Naive thymus-derived CD8-positive, alpha-beta T cell (primary cell): ENCODE data around the gene BAZ1B. TPM values are rescaled to one million over a fixed set of nuclear protein-coding genes. Genes with fewer than 3 reads are reported as not detected.
A peak's percentile ranks its signal among the peaks of the same experiment; 100 is the strongest.
"Not testable (repeated sequence)": the region's sequence is repeated elsewhere in the genome, so short reads cannot be mapped to it uniquely, and the experiment has no call there.

ENCODE experiments used
- ATAC-seq, 2 donors: fragments of 150-1000 bp; cut with Tn5 transposase in 1 of 2; sonication (Bioruptor Pico), chemical (Tn5 transposase) in 1 of 2; 1 replicate in 1 of 2; 2 replicates in 1 of 2; pipeline ENCODE4 v1.10.0; 2021; ENCODE audit warnings: mild to moderate bottlenecking in 2 of 2, moderate library complexity in 2 of 2
- POLR2A ChIA-PET: fragments of 350-600 bp; sonication (Branson Sonifier 250); formaldehyde crosslinking; loops from one replicate; lab custom pipeline; 2021; ENCODE audit warnings: antibody characterized with exemption; lab: Charles Lee
- DNase-seq, 10 donors: peaks; one replicate each; pipeline versions ENCODE4 v3.0.0 to v3.0.0-alpha.2; 2020 to 2022
- H3K27ac Mint-ChIP-seq, 10 donors: one replicate each; pipeline ENCODE4 v1.8.0; 2020 to 2022; ENCODE audit warnings: mild to moderate bottlenecking in 10 of 10, mixed read lengths in 10 of 10, moderate library complexity in 4 of 10, inconsistent platforms in 1 of 10
- H3K27me3 Mint-ChIP-seq, 5 donors: one replicate each; pipeline ENCODE4 v1.8.0; 2021 to 2022; ENCODE audit warnings: mixed read lengths in 5 of 5
- H3K36me3 Mint-ChIP-seq, 3 donors: one replicate each; pipeline ENCODE4 v1.8.0; 2020 to 2022; ENCODE audit warnings: mixed read lengths in 3 of 3, mild to moderate bottlenecking in 2 of 3, inconsistent platforms in 1 of 3
- H3K4me1 Mint-ChIP-seq, 4 donors: one replicate each; pipeline ENCODE4 v1.8.0; 2021 to 2022; ENCODE audit warnings: mixed read lengths in 4 of 4
- H3K4me3 Mint-ChIP-seq, 10 donors: one replicate each; pipeline ENCODE4 v1.8.0; 2020 to 2022; ENCODE audit warnings: mild to moderate bottlenecking in 10 of 10, mixed read lengths in 10 of 10, moderate library complexity in 6 of 10, inconsistent platforms in 1 of 10
- H3K9me3 Mint-ChIP-seq, 9 donors: one replicate each; pipeline ENCODE4 v1.8.0; 2020 to 2022; ENCODE audit warnings: mixed read lengths in 9 of 9, mild to moderate bottlenecking in 3 of 9, inconsistent platforms in 1 of 9, moderate library complexity in 1 of 9
- polyA plus RNA-seq, 3 donors: library from polyadenylated mRNA; unstranded; fragments of 300-500 nt; fragmentation: Illumina TruSeq; gene quantifications; one replicate each; pipeline ENCODE4 v1.2.3, GENCODE V29; 2021
- total RNA-seq, 8 experiments: library from RNA in 2 of 8; stranded (reverse) in 2 of 8; gene quantifications; one replicate each; pipeline ENCODE4 v1.2.3 and lab custom pipeline; 2021 to 2026

BAZ1B gene
- total and polyA plus RNA-seq, 5 experiments from 2014 or later, result 12.1 to 73.0 (median 27.0) TPM

DNA sequence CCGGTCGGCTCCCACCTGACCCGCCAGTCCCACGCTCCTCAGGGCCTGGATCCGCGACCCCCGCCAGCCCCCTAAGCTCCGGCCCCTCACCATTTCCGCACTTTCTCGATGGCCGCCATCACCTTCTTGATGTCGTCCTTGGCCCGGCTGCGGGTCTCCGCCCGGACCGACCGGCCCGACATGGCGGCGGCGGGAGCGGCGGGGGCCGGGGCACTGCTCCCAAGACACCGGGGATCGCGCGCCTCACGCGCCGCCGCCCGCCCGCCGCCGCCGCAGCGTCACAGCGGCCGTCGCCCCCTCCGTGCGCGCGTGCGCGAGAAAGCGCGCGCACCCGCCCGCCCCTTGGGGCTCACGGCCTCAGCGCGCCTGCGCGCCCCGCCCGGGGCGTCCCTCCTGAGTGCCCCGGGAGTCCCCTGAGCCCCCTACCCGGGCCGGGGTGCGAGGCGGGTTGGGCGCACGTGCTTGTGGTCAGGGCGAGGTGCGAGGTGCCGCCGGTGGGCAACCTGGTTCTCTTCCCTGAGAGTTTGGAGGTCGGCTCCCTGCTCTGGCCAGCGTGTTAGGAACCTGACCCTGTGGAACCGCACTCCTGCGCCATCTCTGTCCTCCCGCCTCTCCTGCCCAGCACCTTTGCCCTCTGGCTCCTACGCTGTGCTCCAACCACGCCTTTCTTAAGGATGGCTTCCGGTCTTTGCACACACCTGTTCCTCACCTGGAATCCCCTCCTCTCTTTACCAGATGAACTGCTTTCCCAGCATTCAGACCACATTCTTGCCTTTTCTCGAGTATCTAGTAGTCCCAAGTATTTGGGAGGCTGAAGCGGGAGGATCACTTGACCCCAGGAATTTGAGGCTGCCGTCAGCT lies 35.5 kb upstream of the BAZ1B start, which contains the start of gene BCL7B:
TSS of gene BCL7B (minus strand) at position 294 of the 861 bp plus-strand sequence. CDS start at position 182, 112 bp downstream.
- DNase-seq (peak; percentile 66 to 87 (median 82)), ATAC-seq (peak; percentile 62 to 67)
- Mint-ChIP-seq H3K36me3 (peaks cover 0 to 30% (median 0%) of the 10 kb centered on the region in 3 donors), H3K27ac (peak within 1 kb of the TSS; percentile 95 to 99 (median 98)), H3K4me1 (peaks cover 19 to 36% (median 34%) of the 10 kb centered on the region in 4 donors), H3K4me3 (peak within 1 kb of the TSS; percentile 91 to 97 (median 95)), H3K9me3 (no peaks in the 10 kb centered on the region), H3K27me3 (no peaks in the 10 kb centered on the region)
- POLR2A ChIA-PET, result interaction anchor here (0.6 to 3.5 kb wide), 10 partner anchors 8 to 181 kb away, joined by 3 to 81 read pairs (median 10); partner anchors contain the start of genes ABHD11, BAZ1B and TBL2

DNA sequence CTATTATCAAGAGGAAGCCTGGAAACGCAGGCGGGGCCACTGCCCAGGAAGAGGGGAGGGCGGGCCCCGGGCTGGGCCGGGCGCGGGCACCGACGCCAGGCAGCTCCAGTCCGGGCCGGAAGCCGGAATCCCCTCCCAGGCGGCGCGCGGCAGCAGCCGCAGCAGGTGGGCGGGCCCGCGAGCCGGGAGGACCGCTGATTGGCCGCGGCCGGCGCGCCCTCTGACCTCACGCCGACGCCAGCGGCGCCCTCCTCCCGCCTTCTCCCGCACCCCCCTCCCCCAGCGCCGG lies 35.0 kb upstream of the BAZ1B start:
- H3K4me3 Mint-ChIP-seq, result peak overlapping the region; percentile 89 to 97 (median 94)
- H3K9me3 Mint-ChIP-seq, result no peaks in the 10 kb centered on the region
- peaks cover 20 to 38% (median 35%) of the 10 kb centered on the region in 4 donors for H3K4me1 Mint-ChIP-seq
- ATAC-seq (peak; percentile 90 to 93), DNase-seq (peak; percentile 85 to 93 (median 90))
- H3K36me3 Mint-ChIP-seq, result peaks cover 0 to 36% (median 2%) of the 10 kb centered on the region in 3 donors
- H3K27ac Mint-ChIP-seq, result peak overlapping the region in 9 of 10 donors; percentile 92 to 98 (median 95)
- POLR2A ChIA-PET, result interaction anchor here (0.8 to 3.5 kb wide), 8 partner anchors 9 to 182 kb away, joined by 3 to 81 read pairs (median 10); partner anchors contain the start of genes ABHD11, BAZ1B and TBL2
- H3K27me3 Mint-ChIP-seq, result no peaks in the 10 kb centered on the region

DNA sequence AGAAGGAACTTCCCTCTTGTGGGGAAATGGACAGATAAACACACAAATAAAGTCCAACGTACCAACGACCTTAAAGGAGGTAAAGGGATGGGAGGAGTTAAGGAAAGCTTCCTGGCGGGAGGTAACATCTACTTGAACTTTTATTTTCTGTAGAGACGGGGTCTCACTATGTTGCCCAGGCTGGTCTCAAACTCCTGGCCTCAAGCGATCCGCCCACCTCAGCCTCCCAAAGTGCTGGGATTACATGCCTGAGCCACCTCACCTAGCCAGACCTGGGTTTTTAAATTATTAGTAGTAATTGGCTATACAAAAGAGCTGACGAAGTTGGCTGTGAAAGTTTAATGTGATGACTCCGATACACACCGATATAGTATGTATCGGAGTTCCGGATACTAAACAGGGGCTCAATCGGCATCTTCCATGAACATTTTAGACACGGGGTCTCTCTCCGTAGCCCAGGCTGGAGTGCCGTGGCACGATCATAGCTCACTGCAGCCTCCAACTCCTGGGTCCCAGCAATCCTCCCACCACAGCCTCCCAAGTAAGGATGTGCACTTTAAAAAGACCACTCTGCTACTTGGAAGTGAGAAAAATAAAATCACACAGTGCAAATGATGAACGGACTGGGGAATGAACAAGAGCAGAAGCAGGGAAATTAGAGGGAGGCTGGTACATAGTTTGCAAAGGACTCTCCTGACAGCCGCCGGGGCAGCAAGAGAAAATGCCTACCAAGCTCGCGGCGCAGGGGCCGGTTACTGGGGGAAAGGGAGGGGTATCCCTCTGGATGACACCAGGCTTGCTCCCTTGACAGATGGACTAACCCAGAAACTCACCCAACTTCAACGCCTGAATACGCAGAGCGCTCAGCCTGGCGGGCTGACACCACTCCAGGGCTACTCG lies 34.4 kb upstream of the BAZ1B start:
- no peak for ATAC-seq
- Mint-ChIP-seq H3K4me3 (peak overlapping the region; percentile 88 to 95 (median 93)), H3K36me3 (peaks cover 0 to 42% (median 7%) of the 10 kb centered on the region in 3 donors), H3K4me1 (peaks cover 20 to 40% (median 36%) of the 10 kb centered on the region in 4 donors), H3K9me3 (no peaks in the 10 kb centered on the region), H3K27ac (peak overlapping the region; percentile 86 to 98 (median 94)), H3K27me3 (no peaks in the 10 kb centered on the region)
- POLR2A ChIA-PET, result interaction anchor here (0.8 to 3.5 kb wide), 8 partner anchors 10 to 182 kb away, joined by 3 to 81 read pairs (median 10); partner anchors contain the start of genes ABHD11, BAZ1B and TBL2
- no peak for DNase-seq

DNA sequence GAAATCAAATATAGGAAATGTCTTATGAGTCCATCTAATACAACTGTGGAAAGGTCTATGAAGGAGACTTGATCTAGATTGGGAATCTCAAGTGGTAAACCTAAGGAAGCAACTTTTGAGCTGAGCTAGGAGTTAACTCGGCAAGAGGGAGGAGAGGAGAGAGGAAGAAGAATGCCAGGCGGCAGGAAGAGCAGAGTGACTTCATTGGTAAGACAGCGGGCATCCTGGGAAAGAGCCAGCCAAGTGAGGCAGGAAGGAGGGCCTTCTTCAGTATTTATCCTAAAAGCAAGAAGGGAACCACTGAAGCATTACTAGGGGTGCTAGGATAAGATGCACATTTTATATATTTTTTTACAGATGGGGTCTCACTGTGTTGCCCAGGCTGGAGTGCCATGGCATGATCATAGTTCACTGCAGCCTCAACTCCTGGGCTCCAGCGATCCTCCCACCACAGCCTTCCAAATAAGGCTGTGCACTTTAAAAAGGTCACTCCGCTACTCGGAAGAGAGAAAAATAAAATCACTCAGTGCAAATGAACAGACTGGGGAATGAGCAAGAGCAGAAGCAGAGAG lies 33.4 kb upstream of the BAZ1B start:
- Mint-ChIP-seq H3K4me1 (peaks cover 20 to 44% (median 38%) of the 10 kb centered on the region in 4 donors), H3K27me3 (no peaks in the 10 kb centered on the region), H3K27ac (peak overlapping the region; percentile 80 to 98 (median 94)), H3K9me3 (no peaks in the 10 kb centered on the region), H3K36me3 (peaks cover 0 to 51% (median 10%) of the 10 kb centered on the region in 3 donors), H3K4me3 (peak overlapping the region; percentile 88 to 95 (median 93))
- DNase-seq (no peak), ATAC-seq (no peak)
- POLR2A ChIA-PET, result interaction anchor here (1.3 to 3.5 kb wide), 2 partner anchors 33 to 34 kb away, joined by 4 to 81 read pairs; partner anchors contain the start of gene BAZ1B

DNA sequence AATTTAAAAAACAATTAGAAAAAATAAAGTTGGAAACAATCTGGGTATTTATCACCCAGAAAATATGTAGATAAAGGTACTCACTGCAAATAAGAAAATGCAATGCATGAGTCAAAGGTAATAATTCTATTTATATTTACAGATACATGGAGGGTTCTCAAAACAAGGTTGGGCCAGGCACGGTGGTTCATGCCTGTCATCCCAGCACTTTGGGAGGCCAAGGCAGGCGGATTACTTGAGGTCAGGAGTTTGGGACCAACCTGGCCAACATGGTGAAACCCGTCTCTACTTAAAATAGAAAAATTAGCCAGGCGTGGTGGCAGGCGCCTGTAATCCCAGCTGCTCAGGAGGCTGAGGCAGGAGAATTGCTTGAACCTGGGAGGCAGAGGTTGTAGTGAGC lies 28.0 kb upstream of the BAZ1B start:
- not testable (repeated sequence) for DNase-seq, H3K27ac Mint-ChIP-seq, H3K27me3 Mint-ChIP-seq, H3K4me3 Mint-ChIP-seq, ATAC-seq, H3K9me3 Mint-ChIP-seq
- Mint-ChIP-seq H3K4me1 (peaks cover 16 to 54% (median 37%) of the 10 kb centered on the region in 4 donors), H3K36me3 (peaks cover 0 to 86% (median 18%) of the 10 kb centered on the region in 3 donors)
- POLR2A ChIA-PET, result interaction anchor here (1.3 kb wide), 1 partner anchor 28 kb away, joined by 3 read pairs; the partner anchor contains the start of gene BAZ1B

DNA sequence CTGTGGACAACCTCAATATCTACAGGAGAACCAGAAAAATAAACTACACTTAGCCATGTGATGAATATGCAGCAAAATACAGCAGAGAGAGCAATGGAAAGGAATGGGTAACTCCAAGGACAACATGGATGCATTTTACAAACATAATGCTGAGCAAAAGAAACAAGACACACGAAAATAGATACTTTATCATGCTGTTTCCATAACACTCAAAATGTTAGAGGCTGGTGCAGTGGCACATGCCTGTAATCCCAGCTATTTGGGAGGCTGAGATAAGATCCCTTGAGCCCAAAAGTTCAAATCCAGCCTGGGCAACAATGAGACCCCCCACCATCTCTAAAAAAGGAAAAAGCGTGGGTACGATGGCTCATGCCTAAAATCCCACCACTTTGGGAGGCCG lies 27.1 kb upstream of the BAZ1B start:
- POLR2A ChIA-PET, result interaction anchor here (1.3 kb wide), 1 partner anchor 27 kb away, joined by 3 read pairs; the partner anchor contains the start of gene BAZ1B
- H3K27me3 Mint-ChIP-seq, result no peaks in the 10 kb centered on the region
- H3K27ac Mint-ChIP-seq, result peak overlapping the region in 4 of 10 donors; percentile 3 to 77 (median 54)
- DNase-seq, result no peak
- peaks cover 13 to 52% (median 29%) of the 10 kb centered on the region in 4 donors for H3K4me1 Mint-ChIP-seq
- H3K36me3 Mint-ChIP-seq, result peaks cover 0 to 80% (median 18%) of the 10 kb centered on the region in 3 donors
- no peaks in the 10 kb centered on the region for H3K9me3 Mint-ChIP-seq
- no peak overlapping the region for H3K4me3 Mint-ChIP-seq
- ATAC-seq, result no peak

DNA sequence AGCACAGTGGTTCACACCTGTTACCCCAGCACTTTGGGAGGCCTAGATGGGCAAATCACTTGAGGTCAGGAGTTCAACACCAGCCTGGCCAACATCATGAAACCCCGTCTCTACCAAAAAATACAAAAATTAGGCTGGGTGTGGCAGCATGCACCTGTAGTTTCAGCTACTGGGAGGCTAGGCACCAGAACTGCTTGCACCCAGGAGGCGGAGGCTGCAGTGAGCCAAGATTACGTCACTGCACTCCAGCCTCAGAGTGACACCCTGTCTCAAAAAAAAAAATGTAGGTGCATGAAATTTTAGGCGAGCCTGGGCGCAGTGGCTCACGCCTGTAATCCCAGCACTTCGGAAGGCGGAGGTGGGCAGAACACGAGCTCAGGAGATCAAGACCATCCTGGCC lies 25.7 kb upstream of the BAZ1B start:
- Mint-ChIP-seq H3K27me3 (no peaks in the 10 kb centered on the region), H3K9me3 (no peaks in the 10 kb centered on the region), H3K36me3 (peaks cover 0 to 78% (median 18%) of the 10 kb centered on the region in 3 donors), H3K4me3 (no peak overlapping the region), H3K4me1 (peaks cover 16 to 54% (median 30%) of the 10 kb centered on the region in 4 donors), H3K27ac (peak overlapping the region in 2 of 10 donors; percentile 36 to 53)
- POLR2A ChIA-PET, result interaction anchor here (2.2 kb wide), 1 partner anchor 9 kb away, joined by 10 read pairs; the partner anchor contains the start of gene BCL7B
- no peak for DNase-seq
- no peak for ATAC-seq

DNA sequence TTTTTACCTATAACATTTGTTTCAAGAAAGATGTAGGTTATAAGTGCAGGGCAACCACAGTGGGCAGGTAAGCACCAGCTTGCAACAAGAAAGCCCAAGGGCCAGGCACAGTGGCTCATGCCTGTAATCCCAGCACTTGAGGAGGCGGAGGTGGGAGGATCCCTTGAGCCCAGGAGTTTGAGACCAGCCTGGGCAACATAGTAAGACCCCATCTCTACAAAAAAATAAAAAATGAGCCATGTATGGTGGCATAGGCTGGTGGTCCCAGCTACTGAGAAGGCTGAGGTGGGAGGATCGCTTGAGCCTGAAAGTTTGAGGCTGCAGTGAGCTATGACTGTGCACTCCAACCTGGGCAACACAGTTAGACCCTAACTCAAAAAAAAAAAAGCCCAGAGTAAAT lies 22.6 kb upstream of the BAZ1B start:
- no peaks in the 10 kb centered on the region for H3K9me3 Mint-ChIP-seq
- H3K4me3 Mint-ChIP-seq, result no peak overlapping the region
- POLR2A ChIA-PET, result interaction anchor here (0.5 kb wide), 1 partner anchor 24 kb away, joined by 3 read pairs; no protein-coding TSS in a partner anchor
- ATAC-seq (no peak), DNase-seq (peak in 1 of 10 donors; percentile 50)
- peaks cover 0 to 84% (median 17%) of the 10 kb centered on the region in 3 donors for H3K36me3 Mint-ChIP-seq
- no peaks in the 10 kb centered on the region for H3K27me3 Mint-ChIP-seq
- peaks cover 18 to 55% (median 27%) of the 10 kb centered on the region in 4 donors for H3K4me1 Mint-ChIP-seq
- peak overlapping the region in 1 of 10 donors; percentile 44 for H3K27ac Mint-ChIP-seq

DNA sequence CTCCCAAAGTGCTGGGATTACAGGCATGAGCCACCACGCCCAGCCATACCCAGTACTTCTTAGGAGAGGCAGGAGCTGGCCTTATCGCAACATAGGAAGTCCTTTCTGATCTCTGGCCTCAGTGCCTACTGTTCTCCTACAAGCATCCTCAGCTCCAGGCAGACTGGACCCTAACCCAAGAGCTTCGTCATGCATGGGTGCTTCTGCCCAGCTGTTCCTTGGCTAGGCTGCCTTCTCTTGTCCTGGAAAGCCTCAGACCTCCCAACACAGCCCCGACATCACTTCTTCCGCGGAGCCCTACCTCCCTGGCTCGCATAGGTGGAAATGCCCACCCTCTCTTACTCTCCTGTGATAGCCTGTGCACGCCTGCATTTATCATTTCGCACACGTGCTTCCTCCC lies 19.6 kb upstream of the BAZ1B start:
- no peak overlapping the region for H3K4me3 Mint-ChIP-seq
- peak overlapping the region in 2 of 10 donors; percentile 18 to 41 for H3K27ac Mint-ChIP-seq
- POLR2A ChIA-PET, result no interaction called here
- no peaks in the 10 kb centered on the region for H3K27me3 Mint-ChIP-seq
- no peaks in the 10 kb centered on the region for H3K9me3 Mint-ChIP-seq
- H3K36me3 Mint-ChIP-seq, result peaks cover 0 to 85% (median 26%) of the 10 kb centered on the region in 3 donors
- peaks cover 10 to 33% (median 12%) of the 10 kb centered on the region in 4 donors for H3K4me1 Mint-ChIP-seq
- no peak for ATAC-seq
- DNase-seq, result peak in 1 of 10 donors; percentile 53

DNA sequence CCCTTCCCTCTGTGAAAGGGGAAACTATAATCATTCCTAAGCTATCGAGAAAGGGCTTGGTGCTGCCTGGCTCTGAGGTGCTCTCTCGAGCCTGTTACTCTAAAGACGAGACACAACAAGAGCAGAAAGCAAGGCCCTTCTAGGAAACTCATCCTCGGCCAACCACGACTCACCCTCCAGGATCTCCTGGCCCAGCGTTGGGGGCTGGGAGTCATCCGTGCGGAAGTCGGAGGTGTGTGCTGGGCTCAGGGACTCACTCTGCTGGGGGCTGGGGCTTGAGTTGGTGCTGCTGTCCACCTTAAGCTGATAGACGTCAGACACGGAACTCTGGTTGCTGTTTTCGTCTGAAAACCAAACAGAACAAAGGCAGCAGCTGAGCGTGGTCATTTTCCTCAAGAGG lies 17.6 kb upstream of the BAZ1B start:
- POLR2A ChIA-PET, result no interaction called here
- H3K27ac Mint-ChIP-seq, result no peak overlapping the region
- ATAC-seq (no peak), DNase-seq (no peak)
- H3K36me3 Mint-ChIP-seq, result peaks cover 0 to 85% (median 29%) of the 10 kb centered on the region in 3 donors
- no peak overlapping the region for H3K4me3 Mint-ChIP-seq
- no peaks in the 10 kb centered on the region for H3K27me3 Mint-ChIP-seq
- peaks cover 2 to 21% (median 8%) of the 10 kb centered on the region in 4 donors for H3K4me1 Mint-ChIP-seq
- no peaks in the 10 kb centered on the region for H3K9me3 Mint-ChIP-seq

DNA sequence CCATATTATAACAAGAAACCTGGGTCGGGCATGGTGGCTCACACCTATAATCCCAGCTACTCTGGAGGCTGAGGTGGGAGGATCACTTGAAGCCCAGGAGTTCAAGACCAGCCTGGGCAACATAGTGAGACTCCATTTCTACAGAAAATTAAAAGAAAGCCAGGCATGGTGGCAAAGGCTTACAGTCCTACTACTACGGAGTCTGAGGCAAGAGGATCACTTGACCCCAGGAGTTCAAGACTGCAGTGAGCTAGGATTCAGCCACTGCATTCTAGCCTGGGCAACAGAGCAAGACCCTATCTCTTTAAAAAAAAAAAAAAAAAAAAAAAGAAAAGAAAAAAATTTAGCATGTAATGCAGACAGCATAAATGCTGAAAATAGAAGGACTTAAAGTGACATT lies 16.4 kb upstream of the BAZ1B start:
- Mint-ChIP-seq H3K27ac (peak overlapping the region in 2 of 10 donors; percentile 31 to 61), H3K36me3 (peaks cover 0 to 77% (median 29%) of the 10 kb centered on the region in 3 donors), H3K4me1 (peaks cover 2 to 14% (median 6%) of the 10 kb centered on the region in 4 donors)
- DNase-seq, ATAC-seq, H3K4me3 Mint-ChIP-seq, H3K9me3 Mint-ChIP-seq, H3K27me3 Mint-ChIP-seq: not testable (repeated sequence)
- POLR2A ChIA-PET, result interaction anchor here (0.7 to 2.9 kb wide), 4 partner anchors 16 to 179 kb away, joined by 3 to 9 read pairs (median 8); partner anchors contain the start of genes BAZ1B and TBL2
